Left ventricle myocardium superior (tissue), 1 donor: ENCODE data around the gene LHX3. TPM values are rescaled to one million over a fixed set of nuclear protein-coding genes. Genes with fewer than 3 reads are reported as not detected.

Experiments
- ATAC-seq: fragments of 200-7000 bp; cut with Tn5 transposase; one replicate; pipeline ENCODE4 v1.9.1; 2020; ENCODE audit warnings: mild to moderate bottlenecking, moderate library complexity
- DNase-seq: peaks from one replicate; pipeline ENCODE4 v3.0.0-alpha.2; 2020
- intact Hi-C: fragments of 100-400 bp; cut with micrococcal nuclease; formaldehyde crosslinking; loops from one replicate; pipeline ENCODE4 v1.11.0; 2022
- total RNA-seq: library from RNA; stranded (reverse); fragmentation: NEBNext Ultra II Directional; extraction: Animal tissue kit (Norgen Biotek cat#: 25700); gene quantifications from one replicate; pipeline ENCODE4 v1.2.1, GENCODE V29; 2021
- donor health status: DM: no; HTN: yes; CAD: no; lungs with severe emphysema.

LHX3 gene
- total RNA-seq, 1 donor from 2014 or later, result not detected

DNA sequence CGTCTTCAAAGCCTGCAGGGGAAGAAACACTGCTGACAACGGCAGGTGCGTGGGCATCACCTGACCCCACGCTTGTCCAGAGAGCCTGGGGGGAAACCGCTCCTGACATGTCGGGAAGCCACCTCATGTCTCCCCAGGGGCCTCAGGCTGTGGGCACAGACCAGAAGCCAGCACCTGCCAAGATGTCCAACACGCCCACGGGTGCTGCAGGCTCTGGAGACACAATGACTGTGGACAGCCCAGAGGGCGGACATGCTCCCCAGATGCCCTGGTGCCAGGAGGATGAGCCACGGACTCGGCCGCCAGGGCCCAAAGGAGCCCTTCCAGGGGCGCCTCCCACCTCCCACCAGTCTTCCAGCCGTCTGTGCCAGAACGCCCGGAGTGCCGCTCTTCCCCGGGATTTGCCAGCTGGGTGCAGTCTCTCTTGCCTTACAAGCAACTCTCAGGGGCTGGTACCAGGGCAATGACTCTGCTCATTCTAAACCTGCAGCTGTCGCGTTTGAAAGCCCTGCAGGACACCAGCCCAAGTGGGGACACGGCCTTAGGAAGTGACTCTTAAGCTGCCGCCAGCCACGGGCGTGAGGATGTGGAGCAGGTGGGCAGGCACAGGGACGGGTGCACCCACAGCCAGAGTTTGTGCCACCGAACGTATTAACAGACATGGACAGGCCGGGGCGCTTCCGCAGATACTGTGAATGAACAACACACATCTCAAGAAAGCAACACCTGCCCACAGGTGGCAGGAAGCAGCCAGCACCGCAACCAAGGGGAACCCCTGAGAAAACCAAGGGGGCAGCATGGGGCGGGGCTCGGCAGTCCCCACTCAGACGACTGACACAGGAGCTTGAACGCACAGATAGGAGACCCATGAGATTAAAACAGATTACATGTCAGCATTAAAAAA is 6.8 kb upstream of the LHX3 start:
- DNase-seq (no peak), ATAC-seq (no peak)
- intact Hi-C loops, result no loop called here

DNA sequence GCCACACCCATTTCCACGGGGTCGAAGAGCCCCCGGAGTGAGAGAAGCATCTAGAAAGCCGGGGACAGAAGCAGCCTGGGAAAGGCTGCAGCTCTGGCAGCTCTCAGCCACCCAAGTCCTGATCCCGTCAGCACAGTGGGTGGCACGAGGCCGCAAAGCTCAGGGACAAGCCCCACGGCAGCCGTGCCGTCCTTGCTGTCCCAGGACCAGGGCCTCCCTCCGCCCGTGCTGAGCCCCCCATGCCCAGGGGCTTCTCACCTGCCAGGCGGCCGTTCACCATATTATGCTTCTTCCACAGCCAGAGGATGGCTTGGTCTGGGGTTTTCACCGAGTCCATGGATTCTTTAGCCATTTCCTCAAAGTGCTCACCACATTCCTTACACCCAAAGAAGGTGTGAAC is 6.1 kb upstream of the LHX3 start:
- DNase-seq (no peak), ATAC-seq (no peak)
- intact Hi-C loops, result no loop called here

GRCh38 chr9:136210276-136210675 is 5.3 kb upstream of the LHX3 start:
- intact Hi-C loops, result no loop called here
- ATAC-seq (no peak), DNase-seq (no peak)

DNA sequence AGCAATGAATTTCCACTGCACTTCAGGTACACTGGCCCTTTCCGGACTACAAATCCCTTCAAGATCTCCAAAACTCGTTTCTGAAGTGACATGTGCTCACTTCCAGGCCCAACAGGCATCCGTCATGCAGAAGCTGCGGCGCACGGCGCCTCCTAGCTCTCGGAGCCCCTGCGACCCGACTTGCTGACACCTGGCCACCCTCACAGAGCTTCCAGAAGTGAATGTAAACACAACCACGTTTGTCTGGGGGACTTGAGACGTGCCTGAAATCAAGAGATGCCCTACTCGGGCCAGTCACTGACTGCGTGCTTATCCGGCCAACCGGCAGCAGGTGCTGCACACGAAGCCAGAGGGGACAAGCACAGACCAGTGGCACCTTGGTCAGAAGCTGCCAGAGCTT is 4.9 kb upstream of the LHX3 start:
- ATAC-seq (no peak), DNase-seq (no peak)
- intact Hi-C loops, result no loop called here

DNA sequence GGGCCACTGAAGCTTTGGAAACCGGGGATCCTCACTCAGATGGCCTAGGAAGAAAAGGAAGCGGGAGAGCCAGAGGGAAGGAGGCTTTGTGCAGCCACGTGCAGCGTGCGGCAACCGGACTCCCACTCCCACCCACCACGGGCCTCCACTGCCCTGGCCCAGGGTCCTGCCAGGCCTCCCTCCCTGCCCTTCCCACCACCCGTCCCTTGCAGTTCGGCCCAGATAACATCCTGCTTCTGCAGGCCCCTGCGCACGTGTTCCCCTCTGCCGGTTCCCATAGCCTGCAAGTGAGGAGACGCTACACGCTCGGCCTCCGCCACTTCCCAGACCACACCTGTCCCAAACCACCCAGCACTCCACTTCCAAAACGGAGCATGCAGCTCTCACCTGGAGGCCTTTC is 4.3 kb upstream of the LHX3 start:
- no peak for ATAC-seq
- no peak for DNase-seq
- intact Hi-C loops, result no loop called here

GRCh38 chr9:136208675-136209074 is 3.7 kb upstream of the LHX3 start:
- intact Hi-C loops, result no loop called here
- ATAC-seq (no peak), DNase-seq (no peak)

DNA sequence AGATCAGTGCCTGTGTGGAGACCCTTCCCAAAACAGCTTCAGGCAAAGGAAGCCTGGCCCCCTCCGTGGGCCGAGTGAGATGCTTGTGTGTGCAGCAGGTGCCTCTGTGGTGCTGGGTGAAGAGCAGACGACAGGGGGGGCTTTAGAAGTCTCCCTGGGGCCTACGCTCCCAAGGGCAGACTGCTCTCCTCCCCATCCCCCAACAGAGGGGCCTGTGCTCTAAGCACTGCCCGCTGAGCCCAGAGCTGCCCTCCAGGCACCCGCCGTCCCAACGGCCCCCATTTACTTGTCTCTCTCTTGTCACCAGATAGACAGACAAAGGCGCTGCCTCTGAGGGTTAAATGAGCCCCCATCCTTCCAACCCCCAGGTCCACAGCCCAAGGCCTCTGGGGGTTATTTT is 2.7 kb upstream of the LHX3 start:
- ATAC-seq, result no peak
- DNase-seq, result no peak
- intact Hi-C loops, result no loop called here

- intact Hi-C loops, result no loop called here
- ATAC-seq (no peak), DNase-seq (no peak)
These were observed 1.8 kb upstream of the LHX3 start for GRCh38 chr9:136206602-136207275.

- DNase-seq, result no peak
- intact Hi-C loops, result no loop called here
- no peak for ATAC-seq
These were observed 722 bp upstream of the LHX3 start for GRCh38 chr9:136205707-136205992.

DNA sequence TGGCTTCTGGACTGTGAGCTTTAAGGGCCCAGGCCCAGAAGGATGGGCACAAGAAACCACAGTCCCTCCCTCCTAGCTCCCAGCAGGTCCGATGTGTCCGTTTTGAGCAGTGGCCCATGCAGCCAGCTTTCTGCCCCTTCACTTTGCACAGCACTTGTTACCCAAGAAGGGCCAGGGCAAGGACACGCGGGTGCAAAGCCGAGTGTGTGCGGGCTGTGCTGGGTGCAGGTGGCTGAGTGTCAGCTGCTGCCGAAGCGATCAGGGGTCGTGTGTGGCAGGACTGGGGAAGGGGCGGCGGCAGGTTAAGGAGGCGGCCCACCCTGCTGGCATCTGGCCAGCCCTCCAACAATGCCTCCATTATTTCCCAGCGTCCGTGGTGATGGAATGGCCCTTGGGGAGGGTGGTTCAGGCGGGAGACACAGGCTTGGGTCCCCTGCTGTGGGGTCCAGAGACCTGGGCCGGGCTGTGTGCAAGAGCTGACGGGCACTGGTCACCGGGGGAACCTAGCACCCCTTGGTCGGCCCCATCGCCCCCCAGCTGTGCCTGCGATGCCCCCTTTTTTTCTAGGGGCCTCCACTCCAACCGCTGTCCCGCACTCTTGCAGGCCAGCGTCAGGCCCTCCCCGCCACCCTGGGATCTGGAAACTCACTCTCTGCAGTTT is 653 bp downstream of the LHX3 start:
- no peak for ATAC-seq
- DNase-seq, result no peak

GRCh38 chr9:136203408-136204144 is 1.4 kb downstream of the LHX3 start:
- no peak for ATAC-seq
- DNase-seq, result no peak
- intact Hi-C loops, result no loop called here

More for the DNA sequence above, 653 bp downstream of the LHX3 start:
- intact Hi-C loops, result no loop called here

DNA sequence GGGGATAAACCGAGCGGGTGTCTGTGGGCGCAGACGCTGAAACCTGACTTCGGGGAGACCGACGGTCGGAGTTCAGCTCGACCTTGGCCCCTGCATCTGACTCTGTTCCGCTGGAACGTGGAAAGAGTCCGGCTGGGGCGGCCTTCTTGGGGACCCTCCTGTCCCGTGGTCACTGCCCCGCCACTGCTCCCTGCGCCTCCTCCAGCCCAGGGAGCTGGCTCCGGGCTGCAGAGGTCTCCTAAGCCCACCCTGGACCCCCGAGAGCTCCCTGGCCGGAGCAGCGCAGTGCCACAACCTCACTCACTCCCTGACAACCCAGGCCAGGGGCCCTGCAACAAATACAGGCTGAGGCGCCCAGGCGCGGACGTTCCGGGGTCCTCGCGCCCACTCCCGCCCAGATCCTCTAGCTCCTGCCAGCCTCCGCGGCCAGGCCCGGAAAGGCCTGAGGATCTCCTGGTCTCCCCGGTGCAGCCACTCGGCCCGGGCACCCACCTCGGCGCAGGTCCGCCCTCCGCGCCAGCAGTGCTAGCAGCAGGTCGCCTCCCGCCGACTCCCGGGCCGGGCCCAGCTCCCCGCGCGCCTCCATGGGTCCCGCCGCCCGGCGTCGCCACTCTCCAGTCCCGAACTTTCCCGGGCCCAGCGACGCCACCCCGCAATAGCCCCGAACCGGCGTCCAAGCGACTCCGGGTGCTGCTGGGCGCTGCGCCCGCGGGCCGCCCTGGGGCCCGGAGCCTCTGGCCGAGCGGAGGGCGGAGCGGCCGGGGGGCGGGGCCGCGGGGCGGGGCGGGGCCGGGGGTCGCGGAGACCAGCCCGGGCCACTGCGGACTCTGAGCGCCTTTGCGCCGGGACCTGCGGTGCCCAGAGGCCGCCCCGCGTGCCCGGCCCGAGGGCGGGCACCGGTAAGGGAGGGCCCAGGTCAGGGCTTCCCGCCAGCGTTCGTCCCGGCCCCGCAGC is 2.2 kb downstream of the LHX3 start:
- intact Hi-C loops, result no loop called here
- no peak for DNase-seq
- no peak for ATAC-seq

- DNase-seq, result no peak
- intact Hi-C loops, result no loop called here
- peak; percentile 56 for ATAC-seq
These were observed 3.1 kb downstream of the LHX3 start for GRCh38 chr9:136201609-136202453.

DNA sequence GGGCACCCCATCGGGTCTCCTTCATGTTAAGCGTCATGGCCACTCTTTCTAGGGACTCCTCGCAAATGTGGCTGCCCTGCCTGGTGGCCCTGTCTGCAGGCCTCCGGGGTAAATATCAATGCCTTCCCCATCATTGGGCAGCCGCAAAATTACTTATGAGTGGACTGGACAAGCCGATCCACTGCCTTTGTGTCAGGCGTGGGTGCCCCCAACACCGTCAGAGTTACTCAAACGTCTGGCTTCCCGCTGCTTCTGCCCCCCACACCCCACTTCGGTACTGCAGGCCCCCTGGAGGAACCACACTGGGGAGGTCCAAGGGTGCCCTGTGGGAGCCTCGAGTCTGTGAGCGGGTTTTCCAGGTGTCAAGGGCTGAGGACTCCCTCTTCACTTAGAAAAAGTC is 3.8 kb downstream of the LHX3 start:
- ATAC-seq (no peak), DNase-seq (no peak)
- intact Hi-C loops, result no loop called here

- DNase-seq (no peak), ATAC-seq (no peak)
- intact Hi-C loops, result no loop called here
These were observed 4.5 kb downstream of the LHX3 start for GRCh38 chr9:136200424-136200823.

- intact Hi-C loops, result no loop called here
- ATAC-seq (no peak), DNase-seq (no peak)
These were observed 5.3 kb downstream of the LHX3 start for GRCh38 chr9:136199391-136200288.

DNA sequence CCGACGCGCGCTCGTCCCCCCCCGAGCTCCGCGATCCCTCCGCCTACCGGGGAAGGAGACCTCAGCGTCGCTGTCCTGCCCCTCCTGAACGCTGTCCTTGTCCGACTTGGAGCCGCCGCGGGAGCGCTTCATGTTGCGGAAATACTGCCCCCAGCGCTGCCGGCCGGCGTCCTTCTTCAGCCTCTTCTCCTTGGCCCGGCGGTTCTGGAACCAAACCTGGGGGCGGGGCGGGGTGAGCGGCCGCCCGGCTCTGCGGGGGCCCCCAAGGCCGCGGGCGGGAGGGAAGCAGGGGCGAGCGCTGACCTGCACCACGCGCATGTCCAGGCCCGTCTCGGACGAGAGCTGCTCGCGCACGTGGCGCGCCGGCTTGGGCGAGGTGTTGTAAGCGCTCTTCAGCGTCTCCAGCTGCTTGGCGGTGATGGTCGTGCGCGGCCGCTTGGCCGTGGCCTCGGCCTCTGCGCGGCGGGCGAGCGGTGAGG is 6.3 kb downstream of the LHX3 start:
- intact Hi-C loops, result no loop called here
- ATAC-seq, result no peak
- no peak for DNase-seq
